Measurements from ENCODE around the gene PDPK1.

DNA sequence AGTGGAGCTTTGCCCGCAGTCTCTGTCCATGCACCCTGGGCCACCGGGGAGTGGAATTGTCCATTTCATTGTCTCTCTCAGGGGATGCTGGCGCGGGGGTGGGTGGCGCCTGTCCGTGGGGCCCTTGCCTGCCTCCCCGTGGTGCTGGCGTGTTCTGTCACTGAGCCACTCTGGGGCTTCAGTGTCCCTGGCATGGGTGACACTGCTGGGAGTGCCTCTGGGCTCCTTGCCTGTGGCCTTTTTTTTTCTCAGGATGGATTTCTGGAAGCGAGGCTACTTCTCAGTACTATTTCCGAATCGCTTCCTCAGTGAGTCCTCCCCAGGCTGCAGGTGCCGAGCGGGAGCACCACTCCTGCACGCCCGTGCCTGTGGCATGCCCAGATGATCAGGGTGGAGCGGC is 55.0 kb downstream of the PDPK1 start:
- TF ChIP-seq, protein P1, sequence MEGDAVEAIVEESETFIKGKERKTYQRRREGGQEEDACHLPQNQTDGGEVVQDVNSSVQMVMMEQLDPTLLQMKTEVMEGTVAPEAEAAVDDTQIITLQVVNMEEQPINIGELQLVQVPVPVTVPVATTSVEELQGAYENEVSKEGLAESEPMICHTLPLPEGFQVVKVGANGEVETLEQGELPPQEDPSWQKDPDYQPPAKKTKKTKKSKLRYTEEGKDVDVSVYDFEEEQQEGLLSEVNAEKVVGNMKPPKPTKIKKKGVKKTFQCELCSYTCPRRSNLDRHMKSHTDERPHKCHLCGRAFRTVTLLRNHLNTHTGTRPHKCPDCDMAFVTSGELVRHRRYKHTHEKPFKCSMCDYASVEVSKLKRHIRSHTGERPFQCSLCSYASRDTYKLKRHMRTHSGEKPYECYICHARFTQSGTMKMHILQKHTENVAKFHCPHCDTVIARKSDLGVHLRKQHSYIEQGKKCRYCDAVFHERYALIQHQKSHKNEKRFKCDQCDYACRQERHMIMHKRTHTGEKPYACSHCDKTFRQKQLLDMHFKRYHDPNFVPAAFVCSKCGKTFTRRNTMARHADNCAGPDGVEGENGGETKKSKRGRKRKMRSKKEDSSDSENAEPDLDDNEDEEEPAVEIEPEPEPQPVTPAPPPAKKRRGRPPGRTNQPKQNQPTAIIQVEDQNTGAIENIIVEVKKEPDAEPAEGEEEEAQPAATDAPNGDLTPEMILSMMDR (IDR thresholded peaks at IDR 0.05), result no peak
- no peak for TF ChIP-seq POLR2A (IDR thresholded peaks at IDR 0.05)

Measured in lower leg skin (tissue), 3 donors.